Measurements from ENCODE around the gene FUT3.
"Not testable (repeated sequence)": the region's sequence is repeated elsewhere in the genome, so short reads cannot be mapped to it uniquely, and the experiment has no call there.

- TF ChIP-seq, protein P1, sequence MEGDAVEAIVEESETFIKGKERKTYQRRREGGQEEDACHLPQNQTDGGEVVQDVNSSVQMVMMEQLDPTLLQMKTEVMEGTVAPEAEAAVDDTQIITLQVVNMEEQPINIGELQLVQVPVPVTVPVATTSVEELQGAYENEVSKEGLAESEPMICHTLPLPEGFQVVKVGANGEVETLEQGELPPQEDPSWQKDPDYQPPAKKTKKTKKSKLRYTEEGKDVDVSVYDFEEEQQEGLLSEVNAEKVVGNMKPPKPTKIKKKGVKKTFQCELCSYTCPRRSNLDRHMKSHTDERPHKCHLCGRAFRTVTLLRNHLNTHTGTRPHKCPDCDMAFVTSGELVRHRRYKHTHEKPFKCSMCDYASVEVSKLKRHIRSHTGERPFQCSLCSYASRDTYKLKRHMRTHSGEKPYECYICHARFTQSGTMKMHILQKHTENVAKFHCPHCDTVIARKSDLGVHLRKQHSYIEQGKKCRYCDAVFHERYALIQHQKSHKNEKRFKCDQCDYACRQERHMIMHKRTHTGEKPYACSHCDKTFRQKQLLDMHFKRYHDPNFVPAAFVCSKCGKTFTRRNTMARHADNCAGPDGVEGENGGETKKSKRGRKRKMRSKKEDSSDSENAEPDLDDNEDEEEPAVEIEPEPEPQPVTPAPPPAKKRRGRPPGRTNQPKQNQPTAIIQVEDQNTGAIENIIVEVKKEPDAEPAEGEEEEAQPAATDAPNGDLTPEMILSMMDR (conservative IDR thresholded peaks at IDR 0.05 in 1 of 2, IDR thresholded peaks at IDR 0.05 in 1 of 2; ENCODE audit: low read depth in 1 of 2, low read length in 2 of 2): not testable (repeated sequence)
- not testable (repeated sequence) for TF ChIP-seq EZH2 (IDR thresholded peaks at IDR 0.05; ENCODE audit: low read length, missing control alignments)
Observed at GRCh38 chr19:5841735-5842111, 9.5 kb downstream of the FUT3 start.
